Mammary epithelial cell (primary cell): Measurements from ENCODE around the gene IRX4.

Experiments
- EZH2 ChIP-seq: IDR thresholded peaks from 2 replicates; pipeline ENCODE4 v1.6.1; 2012; ENCODE audit warnings: low read length, inconsistent platforms, borderline replicate concordance
- TF ChIP-seq, protein P1 (sequence below), 2 donors: IDR thresholded peaks in 1 of 2; conservative IDR thresholded peaks in 1 of 2; 2 replicates each; pipeline ENCODE4 v1.5.1; 2011 to 2012; ENCODE audit warnings: inconsistent platforms in 2 of 2, low read length in 2 of 2, mild to moderate bottlenecking in 2 of 2, control low read depth in 1 of 2, low read depth in 1 of 2; ENCODE audit not compliant: insufficient read depth in 1 of 2; ENCODE audit errors: extremely low read depth in 1 of 2

- TF ChIP-seq, protein P1, sequence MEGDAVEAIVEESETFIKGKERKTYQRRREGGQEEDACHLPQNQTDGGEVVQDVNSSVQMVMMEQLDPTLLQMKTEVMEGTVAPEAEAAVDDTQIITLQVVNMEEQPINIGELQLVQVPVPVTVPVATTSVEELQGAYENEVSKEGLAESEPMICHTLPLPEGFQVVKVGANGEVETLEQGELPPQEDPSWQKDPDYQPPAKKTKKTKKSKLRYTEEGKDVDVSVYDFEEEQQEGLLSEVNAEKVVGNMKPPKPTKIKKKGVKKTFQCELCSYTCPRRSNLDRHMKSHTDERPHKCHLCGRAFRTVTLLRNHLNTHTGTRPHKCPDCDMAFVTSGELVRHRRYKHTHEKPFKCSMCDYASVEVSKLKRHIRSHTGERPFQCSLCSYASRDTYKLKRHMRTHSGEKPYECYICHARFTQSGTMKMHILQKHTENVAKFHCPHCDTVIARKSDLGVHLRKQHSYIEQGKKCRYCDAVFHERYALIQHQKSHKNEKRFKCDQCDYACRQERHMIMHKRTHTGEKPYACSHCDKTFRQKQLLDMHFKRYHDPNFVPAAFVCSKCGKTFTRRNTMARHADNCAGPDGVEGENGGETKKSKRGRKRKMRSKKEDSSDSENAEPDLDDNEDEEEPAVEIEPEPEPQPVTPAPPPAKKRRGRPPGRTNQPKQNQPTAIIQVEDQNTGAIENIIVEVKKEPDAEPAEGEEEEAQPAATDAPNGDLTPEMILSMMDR (conservative IDR thresholded peaks at IDR 0.05 in 1 of 2, IDR thresholded peaks at IDR 0.05 in 1 of 2; ENCODE audit: extremely low read depth in 1 of 2, insufficient read depth in 1 of 2, low read depth in 1 of 2, low read length in 2 of 2), result no peak
- no peak for TF ChIP-seq EZH2
Measured at GRCh38 chr5:1827886-1828397, 54.8 kb downstream of the IRX4 start.
